Activated CD8-positive, alpha-beta memory T cell treated with anti-CD3 and anti-CD28 coated beads, Interleukin-2, amount 50 U/mL, for 48 hours (primary cell): Measurements from ENCODE around the gene NKX6-2.
"Not testable (repeated sequence)": the region's sequence is repeated elsewhere in the genome, so short reads cannot be mapped to it uniquely, and the experiment has no call there.

ENCODE experiments used
- DNase-seq: peaks from one replicate; pipeline ENCODE4 v3.0.0-alpha.2; 2020

The NKX6-2 gene

GRCh38 chr10:132785723-132786475 is at the start of gene NKX6-2:
Gene NKX6-2 (minus strand): TSS chr10:132786147. CDS start chr10:132785948, 199 bp downstream.
- DNase-seq = no peak

- DNase-seq = peak; percentile 28
Observed at GRCh38 chr10:132834891-132835847, 49.2 kb upstream of the NKX6-2 start.

DNA sequence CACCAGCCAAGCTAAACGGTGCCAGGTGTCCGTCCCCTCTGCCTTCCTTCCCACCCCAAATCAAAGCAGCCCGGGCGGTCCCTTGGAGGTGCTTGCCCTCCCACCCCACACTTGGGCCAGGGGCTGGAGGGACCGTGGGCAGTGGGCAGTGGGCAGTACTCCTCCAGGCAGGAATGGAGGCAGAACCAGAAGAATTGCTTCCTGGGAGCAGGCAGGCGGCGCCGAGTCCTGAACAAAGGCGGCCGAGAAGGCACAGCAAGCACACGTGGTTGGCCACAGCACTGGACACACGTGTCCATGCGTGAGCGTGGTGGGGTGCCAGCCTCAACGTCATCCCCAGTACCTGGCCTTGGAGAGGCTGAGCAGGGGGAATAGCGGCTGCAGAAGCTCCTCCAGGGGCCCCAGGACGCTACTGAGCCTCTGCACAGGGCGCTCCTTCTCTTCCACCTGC is 48.4 kb upstream of the NKX6-2 start:
- DNase-seq = no peak

GRCh38 chr10:132833421-132834111 is 47.6 kb upstream of the NKX6-2 start:
- no peak for DNase-seq

- peak; percentile 10 for DNase-seq
Observed at GRCh38 chr10:132832186-132832969, 46.4 kb upstream of the NKX6-2 start.

- peak; percentile 6 for DNase-seq
Observed at GRCh38 chr10:132829403-132829802, 43.5 kb upstream of the NKX6-2 start.

GRCh38 chr10:132828681-132829080 is 42.7 kb upstream of the NKX6-2 start:
- peak; percentile 12 for DNase-seq

- peak; percentile 22 for DNase-seq
Observed at GRCh38 chr10:132827861-132828539, 42.1 kb upstream of the NKX6-2 start.

DNA sequence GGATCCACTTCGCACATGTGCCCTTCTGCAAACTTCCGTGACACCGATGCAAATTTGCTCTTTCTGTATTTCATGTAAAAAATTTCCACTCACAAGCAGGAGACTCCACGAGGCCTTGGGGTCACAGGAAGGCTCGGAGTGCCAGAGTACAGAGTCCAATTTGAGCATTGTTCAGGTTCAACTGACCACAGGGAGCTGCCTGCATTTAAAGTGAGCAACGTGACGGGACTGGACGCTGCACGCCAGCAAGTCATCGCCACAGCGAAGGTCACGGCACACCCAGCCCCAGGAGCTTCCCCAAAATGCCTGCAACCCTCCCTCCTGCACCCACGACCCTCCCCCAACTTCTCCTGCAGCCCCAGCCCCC is 41.5 kb upstream of the NKX6-2 start:
- DNase-seq = no peak

- no peak for DNase-seq
Observed at GRCh38 chr10:132826524-132827422, 40.8 kb upstream of the NKX6-2 start.

DNA sequence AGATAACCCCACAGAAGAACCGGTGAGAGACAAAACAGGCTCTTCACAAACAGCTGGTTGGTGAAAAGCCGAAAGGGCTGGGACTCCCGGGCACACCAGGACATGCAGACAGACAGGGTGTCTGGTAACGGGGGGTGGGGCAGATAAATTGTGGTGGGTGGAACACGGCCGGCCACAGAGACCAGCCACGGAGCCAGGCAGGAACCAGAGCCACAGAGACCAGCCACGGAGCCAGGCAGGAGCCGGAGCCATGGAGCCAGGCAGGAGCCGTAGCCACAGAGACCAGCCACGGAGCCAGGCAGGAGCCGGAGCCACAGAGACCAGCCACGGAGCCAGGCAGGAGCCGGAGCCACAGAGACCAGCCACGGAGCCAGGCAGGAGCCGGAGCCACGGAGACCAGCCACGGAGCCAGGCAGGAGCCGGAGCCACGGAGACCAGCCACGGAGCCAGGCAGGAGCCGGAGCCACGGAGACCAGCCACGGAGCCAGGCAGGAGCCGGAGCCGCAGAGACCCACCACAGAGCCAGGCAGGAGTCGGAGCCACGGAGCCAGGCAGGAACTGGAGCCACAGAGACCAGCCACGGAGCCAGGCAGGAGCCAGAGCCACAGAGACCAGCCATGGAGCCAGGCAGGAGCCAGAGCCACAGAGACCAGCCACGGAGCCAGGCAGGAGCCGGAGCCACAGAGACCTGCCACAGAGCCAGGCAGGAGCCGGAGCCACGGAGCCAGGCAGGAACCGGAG is 40.0 kb upstream of the NKX6-2 start:
- not testable (repeated sequence) for DNase-seq

- no peak for DNase-seq
Observed at GRCh38 chr10:132820056-132820455, 34.1 kb upstream of the NKX6-2 start.

GRCh38 chr10:132817701-132818211 is 31.8 kb upstream of the NKX6-2 start:
- DNase-seq = no peak

DNA sequence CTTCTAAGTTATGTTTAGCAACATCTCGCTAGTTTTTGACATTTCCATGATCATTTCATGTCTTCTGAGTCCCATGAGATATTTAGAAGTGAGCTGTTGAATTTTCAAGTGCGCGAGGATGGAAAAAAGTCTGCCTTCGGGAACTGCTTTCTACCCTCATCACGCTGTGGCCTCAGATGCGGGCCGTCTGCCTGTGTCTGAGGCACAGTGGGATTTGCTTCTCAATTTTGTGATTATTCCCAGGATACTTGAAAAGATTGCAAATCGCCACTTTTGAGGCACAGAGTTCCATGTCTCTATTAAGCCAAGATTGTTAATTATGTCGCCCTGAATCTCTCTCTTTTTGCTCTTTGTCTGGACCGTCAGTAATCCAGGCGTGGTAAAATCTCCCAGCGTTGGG is 30.8 kb upstream of the NKX6-2 start:
- no peak for DNase-seq

DNA sequence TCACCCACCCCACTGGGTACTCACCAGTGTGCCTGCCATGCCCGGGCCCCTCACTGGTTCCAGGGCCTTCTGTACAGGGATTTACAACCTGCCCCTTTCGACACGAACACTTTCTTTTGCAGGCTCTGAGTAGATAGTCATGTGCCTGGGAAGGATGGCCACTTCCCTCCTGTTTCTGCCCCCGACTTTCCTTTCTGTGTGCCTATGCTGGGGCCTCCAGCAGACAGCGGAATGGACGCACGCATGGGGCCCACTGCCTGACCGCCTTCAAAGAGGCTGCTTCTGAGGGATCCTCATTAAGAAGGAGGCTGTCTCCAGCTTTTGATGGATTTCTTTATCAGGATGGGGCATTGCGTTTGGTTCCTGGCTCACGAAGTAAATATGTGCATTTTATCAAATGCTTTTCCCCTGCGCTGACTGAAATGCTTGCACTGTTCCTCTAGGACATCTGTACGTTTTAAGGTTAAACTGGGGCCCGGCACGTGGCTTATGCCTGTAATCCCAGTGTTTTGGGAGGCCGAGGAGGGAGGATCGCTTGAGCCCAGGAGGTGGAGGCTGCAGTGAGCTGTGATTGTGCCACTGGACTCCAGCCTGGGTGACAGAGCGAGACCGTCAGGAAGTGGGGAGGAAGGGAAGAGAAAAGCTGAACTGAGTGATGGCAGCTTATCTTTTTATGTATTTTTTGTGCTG is 29.4 kb upstream of the NKX6-2 start:
- no peak for DNase-seq

DNA sequence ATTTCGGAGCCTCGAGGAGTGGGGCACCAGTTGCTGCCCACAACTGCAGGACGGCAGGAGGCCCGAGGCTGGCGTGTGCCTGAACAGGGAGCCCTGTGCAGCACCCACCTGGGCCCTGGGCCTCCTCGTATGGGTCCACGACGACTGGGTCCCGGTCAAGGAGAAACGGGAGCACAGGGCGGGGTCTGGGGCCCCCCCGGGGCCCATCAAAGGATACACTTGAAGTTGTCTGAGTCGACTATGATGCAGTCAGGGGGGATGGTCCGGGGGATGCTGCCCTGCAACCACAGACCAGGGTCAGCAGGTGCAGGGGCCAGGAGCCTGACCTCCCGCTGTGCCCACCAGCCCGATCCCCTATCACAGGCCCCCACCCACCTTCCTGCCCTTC is 28.5 kb upstream of the NKX6-2 start:
- DNase-seq = no peak

DNA sequence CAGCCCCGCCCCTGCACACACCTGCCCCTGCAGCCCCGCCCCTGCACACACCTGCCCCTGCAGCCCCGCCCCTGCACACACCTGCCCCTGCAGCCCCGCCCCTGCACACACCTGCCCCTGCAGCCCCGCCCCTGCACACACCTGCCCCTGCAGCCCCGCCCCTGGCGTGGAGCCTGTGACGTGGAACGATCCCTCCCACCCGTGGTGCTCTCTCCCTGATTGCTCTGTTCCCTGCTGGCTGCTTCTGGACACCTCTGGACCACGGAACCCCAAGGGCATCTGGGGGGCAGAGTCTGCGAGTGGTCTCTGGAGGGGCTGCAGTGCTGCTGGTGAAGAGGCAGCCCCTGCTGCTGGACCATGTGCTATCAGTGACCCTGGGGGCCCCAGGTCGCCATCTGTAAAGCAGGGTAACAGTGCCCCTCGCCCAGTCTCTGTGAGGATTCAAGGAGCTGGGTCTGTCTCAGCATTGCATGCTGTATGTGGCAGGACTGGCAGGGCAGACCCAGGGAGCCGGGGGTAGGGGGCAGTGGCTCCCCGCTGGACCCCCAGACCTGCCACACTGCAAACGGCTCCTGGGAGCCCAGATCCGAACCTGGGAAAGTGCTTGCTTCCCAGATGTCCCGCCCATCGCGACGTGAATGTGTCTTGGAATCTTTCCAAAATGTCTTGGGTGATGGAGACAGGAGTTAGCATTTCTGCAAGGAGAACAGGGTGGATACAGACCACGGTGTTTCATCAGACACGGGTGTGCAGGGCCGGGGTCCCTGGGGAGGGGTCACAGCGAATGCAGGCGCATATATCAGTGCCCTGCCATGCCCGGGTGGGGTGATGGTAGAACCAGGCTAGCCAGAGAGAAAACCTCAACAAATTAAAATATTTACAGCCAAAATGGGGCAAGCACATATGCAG is 27.9 kb upstream of the NKX6-2 start:
- no peak for DNase-seq

DNA sequence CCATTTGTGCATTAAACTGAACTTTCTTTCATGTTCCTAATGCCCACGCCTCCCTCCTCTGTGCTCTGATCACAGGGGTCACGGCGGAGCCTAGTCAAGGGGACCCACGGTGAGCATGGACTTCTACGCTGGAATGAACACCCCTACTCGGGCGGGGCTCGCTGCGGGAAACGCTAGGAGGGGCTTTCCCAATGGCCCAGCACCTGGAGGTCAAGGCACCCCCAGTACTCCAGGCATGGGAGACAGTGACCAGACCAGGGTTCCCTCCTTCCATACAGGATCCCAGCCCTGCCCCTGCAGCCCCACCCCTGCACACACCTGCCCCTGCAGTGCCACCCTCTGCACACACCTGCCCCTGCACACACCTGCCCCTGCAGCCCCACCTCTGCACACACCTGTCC is 27.1 kb upstream of the NKX6-2 start:
- DNase-seq = no peak
